Muscle of back (tissue), 11 donors: ENCODE measurements around the gene RPA1. TPM values are rescaled to one million over a fixed set of nuclear protein-coding genes. Genes with fewer than 3 reads are reported as not detected.
A peak's percentile ranks its signal among the peaks of the same experiment; 100 is the strongest.
"Not testable (repeated sequence)": the region's sequence is repeated elsewhere in the genome, so short reads cannot be mapped to it uniquely, and the experiment has no call there.

Experiments used
- DNase-seq, 3 donors: peaks; one replicate each; pipeline versions ENCODE4 v3.0.0 to v3.0.0-alpha.2; 2013
- polyA plus RNA-seq, 10 donors: library from polyadenylated mRNA; unstranded; fragments of 120-200 nt; gene quantifications; one replicate each; pipeline ENCODE4 v1.2.1, GENCODE V29; 2013; ENCODE audit not compliant: insufficient read length in 10 of 10

The RPA1 gene
- polyA plus RNA-seq, 10 donors, result 45.1 to 68.1 (median 53.8) TPM

DNA sequence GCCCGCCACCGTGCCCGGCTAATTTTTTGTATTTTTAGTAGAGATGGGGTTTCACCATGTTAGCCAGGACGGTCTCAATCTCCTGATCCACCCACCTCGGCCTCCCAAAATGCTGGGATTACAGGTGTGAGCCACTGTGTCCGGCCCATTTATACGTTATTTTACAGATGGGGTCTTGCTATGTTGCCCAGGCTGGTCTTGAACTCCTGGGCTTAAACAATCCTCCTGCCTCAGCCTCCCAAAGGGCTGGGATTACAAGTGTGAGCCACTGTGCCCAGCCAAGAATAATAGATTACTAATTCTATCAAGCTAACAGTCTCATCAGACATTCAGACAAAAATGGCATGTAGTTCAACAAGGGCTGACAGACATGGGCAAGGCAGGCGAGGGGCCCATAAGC is 20.0 kb upstream of the RPA1 start:
- DNase-seq, result not testable (repeated sequence)

DNA sequence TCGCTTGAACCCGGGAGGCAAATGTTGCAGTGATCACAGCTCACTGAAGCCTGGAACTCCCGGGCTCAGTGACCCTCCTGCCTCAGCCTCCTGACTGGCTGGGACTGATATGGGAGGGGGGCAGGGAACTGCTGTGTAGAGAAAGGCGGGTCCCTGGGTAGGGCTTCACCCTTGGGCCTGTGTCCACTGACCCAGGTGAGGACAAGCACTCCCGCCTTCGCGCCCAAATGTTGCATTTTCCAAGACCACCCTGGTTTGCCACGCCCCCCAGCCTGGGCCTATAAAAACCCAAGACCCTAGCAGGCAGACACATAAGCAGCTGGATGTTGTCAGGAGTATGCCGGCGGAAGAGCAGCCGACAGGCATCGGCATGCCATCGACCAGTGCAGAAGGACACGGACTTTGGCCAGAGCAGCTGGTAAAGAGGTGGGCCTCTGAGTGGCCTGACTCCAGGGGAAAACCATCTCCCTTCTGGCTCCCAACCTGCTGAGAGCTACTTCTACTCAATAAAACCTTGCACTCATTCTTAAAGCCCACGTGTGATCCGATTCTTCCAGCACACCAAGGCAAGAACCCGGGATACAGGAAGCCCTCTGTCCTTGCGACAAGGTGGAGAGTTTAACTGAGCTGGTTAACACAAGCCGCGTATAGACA is 19.2 kb upstream of the RPA1 start:
- no peak for DNase-seq

DNA sequence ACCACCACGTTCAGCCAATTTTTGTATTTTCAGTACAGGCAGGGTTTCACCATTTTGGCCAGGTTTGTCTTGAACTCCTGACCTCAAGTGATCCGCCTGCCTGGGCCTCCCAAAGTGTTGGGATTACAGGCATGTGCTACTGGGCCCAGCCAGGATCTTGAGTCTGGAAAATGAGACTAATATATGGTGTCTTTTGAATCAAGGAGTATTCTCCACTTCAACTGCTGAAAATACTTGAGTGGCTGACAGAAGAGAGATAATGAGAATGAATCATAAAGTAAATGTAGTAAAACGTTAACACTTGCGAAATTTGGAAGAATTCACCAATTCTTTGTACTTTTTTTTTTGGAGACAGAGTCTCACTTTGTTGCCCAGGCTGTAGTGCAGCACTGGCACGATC is 16.7 kb upstream of the RPA1 start:
- no peak for DNase-seq

DNA sequence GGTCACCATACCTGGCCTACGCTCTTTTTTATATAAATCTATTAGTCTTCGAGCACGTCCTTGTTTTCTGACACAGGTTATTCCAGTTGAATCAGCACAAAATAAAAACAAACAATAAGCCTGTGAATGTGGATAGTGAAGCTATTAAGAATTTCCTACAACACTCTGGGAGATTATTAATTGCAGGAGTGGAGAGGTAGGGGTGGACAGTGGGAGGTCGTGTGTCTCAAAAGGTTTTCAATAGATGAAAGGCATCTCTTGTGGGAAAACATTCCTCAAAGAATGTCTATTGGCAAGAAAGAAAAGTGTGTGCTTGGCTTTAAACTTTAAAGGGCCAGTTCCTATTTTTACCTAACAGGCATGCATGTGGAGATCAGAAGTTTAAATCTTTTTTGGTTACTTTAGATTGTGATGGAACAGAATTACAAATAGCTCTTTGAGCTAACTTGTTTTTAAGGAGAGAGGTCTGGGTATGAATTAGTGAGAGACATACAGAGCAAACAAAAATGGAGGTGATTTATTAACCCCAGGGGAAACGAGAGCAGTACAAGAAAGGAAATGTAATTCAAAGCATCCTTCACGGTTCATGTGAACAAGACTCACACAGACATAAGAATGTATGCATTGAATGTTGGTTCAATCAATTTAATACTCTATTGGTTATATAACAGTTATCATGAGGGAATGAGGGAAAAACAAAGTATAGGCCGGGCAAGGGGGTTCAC is 9.1 kb upstream of the RPA1 start:
- DNase-seq, result no peak

DNA sequence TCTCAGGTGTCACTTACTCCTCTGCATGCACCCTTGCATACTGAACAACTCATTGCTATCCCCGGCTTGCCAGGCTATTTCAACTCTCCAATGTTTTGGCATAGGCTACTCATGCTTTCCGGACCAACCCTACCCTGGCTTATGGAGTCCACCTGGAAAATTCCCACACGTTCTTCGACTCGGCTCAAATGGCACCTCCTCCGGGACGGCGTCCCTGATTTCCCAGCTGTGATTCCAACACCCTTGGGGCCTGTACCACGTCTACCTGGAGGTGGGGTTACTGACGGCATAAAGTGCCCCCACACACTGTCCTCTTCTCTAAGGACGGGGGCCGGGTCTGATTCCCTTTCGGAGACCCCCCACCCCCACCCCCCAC is 601 bp upstream of the RPA1 start:
- no peak for DNase-seq

DNA sequence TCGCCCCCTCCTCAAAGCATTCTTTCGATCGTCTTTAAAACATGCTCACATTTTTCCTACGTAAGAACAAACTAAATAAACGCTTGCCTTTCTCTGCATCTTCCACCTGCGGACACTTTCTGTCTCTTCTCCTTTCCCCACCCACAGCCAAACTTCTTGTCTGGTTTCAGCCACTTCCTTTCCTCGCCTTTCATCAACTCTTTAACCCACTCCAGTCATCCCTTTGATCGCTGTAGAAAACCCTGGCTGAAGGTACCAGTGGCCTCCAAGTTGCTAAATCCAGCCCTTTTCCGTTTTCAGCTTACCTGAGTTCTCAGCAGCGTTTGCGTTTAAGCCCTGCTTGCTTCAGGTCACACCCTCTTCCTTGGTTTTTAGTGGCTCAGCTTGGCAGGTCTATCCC is 483 bp downstream of the RPA1 start:
- DNase-seq, result no peak

DNA sequence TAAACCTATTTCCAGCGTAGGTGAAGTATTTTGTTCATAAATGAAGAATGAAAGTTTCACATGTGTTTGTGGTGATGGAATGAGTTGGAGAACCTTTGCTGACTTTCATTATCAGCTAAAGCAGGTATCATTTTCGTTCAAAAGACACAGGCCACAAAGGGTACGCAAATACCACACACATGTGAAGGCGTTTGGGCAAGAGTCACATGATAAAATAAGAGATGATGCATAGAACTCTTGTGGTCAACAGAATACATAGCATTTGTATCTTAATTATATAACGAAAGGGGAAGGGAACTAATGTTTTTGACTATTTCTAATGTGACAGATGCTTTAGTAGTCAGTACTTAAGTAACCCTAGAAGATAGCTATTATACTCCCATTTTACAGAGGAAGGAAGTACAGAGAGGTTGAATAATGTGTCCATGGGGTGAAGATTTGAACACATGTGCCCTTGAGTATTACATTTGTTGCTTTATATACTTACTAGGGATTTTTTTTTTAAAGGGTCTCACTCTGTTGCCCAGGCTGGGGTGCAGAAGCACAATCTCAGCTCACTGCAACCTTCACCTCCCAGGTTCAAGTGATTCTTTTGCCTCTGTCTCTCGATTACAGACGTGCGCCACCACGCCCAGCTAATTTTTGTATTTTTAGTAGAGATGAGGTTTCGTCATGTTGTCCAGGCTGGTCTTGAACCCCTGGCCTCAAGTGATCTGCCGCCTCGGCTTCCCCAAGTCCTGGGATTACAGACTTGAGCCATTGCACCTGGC is 4.8 kb downstream of the RPA1 start:
- no peak for DNase-seq

DNA sequence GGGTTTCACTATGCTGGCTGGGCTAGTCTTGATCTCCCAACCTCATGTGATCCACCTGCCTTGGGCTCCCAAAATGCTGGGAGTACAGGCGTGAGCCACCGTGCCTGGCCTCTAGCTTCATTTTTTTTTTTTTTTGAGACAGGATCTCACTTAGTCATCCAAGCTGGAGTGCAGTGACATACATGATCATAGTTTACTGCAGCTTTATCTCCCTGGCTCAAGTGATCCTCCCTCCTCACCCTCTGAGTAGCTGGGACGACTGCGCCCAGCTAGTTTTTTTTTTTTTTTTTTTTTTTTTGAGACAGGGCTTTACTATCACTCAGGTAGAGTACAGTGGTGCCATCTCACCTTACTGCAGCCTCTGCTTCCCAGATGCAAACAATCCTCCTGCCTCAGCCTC is 9.7 kb downstream of the RPA1 start:
- DNase-seq, result no peak

DNA sequence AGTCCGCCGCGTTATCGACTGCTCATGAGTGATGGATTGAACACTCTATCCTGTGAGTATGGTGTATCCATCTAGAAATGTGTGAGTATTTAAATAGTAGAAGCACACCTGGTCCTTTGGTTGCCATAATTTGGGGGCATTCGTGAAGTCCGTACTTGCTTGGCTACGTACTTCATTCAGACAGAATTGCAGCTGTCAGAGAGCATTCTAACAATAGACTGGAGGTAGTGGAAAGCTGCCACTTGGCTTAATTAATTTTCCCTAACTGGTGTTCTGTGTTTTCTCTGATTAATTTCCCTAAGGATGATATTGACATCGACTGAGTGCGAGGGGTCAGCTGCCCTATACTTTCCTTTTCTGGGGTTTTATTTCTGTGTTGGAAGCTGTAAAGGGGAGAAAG is 14.1 kb downstream of the RPA1 start:
- DNase-seq, result no peak

DNA sequence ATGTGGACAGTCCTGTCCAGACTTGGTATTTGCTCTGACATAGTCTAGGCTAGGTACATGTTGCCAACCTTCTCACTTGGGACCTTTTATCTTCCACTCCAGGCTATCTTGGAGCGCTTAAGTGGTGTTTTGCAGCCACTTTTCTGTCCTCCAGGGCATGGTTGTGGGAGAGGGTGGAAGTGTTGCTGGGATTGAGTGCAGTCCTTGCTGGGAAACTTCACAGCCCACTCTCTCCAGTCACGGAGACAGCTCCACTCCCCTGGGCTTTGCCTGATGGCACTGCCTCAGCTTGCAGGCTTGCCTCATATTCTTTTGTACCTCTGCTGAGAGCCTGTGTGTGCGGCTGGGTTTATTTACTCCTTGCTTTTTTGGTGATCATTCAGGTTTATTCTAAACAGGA is 17.4 kb downstream of the RPA1 start:
- no peak for DNase-seq

DNA sequence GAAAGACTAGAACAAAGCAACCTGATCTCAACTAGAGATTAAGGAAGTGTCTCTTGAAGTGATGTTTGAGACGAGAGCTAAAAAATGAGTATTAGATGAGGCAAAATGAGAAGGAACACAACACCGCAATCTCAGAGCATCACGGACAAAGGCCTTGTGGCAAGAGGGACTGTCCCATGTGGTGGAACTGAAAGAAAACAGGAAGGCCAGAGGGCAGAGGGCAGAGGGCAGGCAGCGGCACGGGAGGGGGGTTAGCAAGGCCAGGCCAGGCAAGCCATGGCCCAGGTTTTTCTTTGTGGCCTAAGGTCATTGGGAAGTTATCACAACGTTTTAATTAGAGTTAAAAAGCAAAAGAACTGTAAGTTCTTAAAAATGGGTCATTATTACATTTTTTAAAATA is 22.5 kb downstream of the RPA1 start:
- no peak for DNase-seq

DNA sequence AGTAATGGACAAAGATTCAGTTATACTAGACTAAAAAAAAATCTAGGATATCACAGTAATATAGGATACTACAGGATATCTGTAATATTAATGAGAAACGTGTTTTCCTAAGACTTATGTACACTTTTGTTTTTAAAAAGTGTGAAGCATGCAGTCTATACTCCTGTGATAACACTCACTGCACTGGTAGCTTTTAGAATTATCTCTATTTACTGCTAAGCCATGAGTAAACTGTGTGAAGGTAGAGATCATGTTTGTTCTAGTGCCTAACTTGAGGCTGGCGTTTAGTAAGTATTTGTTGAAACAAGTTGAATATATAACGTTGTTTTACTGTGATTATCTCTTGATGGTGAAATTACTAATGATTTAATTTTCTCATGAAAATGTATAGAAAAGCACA is 23.9 kb downstream of the RPA1 start:
- DNase-seq, result no peak

DNA sequence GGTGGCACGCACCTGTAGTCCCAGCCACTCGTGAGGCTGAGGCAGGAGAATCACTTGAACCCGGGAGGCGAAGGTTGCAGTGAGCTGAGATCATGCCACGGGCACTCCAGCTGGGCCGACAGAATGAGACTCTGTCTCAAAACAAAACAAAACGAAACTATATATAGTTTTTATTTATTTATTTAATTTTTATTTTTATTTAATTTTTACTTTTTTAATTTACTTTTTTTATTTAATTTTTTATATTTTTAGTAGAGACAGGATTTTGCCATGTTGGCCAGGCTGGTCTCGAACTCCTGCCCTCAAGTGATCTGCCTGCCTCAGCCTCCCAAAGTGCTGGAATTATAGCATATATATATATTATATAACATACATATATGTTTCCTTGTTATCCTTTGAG is 26.7 kb downstream of the RPA1 start:
- DNase-seq, result not testable (repeated sequence)

DNA sequence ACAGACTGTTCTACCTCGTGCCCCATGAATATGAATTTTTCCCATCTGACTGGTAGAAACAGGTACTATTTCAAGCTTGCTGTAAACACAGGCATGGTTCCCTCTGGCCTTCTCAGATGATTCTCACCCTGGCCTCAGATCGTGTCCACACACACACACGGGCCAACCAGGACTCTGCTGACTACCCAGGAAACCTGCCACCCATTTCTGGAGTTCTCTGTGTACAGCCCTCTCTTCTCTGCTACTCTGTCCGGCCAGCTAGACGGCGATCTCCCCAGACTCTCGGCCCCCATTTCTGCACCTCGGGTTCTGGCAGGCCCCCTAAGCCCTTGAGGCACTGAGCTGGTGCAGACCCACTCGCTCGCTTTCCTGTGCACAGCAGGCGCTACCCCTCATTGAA is 31.2 kb downstream of the RPA1 start:
- DNase-seq, result no peak

DNA sequence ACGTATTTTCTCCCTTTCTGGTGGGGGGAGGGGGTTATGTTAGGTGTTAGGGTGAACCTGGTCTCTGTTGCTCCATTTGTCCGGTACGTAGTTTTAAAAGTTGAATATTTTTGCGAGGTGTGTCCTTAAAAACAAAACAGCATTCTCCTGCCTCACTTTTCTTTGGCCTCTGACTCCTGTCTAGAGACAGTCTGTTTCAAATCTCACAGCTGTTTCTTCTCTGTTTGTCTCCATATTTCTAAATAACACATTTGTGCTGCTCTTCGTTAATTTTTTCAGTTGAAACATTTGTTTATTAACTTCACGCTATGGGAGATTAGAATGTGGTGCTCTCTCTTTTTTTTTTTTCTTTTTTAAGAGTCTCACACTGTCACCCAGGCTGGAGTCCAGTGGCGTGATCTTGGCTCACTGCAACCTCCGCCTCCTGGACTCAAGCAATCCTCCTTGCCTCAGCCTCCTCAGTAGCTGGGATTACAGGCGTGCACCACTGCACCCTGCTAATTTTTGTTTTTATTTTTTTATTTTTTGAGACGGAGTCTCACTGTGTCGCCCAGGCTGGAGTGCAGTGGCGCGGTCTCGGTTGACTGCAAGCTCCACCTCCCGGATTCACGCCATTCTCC is 31.7 kb downstream of the RPA1 start:
- no peak for DNase-seq

DNA sequence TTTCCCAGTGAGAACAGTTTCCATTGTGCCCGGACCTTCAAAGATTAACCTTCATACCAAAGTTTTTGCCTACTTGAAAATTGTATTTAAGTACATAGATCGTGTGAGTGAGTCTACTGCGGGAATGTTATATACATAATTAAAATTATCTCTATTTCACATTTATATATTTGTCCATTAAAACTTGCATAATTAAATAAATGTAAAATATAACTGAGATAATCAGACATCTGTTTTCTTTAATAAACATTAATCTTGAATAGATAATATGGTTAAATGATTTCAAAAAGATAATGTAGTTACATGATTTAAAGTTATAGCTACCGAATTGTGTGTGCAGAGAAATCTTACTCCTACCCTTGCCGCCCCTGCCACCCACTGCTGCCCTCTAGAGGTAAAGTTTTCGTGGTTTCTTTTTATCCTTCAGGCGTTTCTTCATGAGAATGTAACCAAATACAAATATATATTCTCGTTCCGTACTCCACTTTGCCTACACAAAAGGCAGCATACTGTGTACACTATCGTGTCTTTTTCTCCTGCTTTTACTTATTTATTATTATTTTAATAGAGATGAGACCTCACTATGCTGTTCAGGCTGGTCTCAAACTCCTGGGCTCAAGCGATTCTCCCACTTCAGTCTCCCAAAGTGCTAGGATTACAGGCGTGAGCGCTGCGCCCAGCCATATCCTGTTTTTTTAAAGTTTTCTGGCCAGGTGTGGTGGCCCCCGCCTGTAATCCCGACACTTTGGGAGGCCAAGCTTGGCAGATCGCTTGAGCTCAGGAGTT is 35.6 kb downstream of the RPA1 start:
- peak; percentile 7 to 23 (median 8) for DNase-seq

DNA sequence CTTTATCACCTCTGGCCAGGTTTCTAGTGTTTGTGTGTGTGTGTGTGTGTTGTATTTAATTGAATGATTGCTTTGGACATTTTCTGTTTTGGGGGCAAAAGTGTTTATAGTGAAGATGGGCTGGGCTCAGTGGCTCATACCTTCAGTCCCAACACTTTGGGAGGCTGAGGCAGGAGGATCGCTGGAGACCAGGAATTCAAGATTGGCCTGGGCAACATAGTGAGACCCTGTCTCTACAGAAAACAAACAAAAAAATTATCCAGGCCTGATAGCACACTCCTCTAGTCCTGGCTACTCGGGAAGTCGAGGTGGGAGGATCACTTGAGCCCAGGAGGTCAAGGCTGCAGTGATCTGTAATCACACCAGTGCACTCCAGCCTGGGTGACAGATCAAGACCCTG is 37.5 kb downstream of the RPA1 start:
- DNase-seq, result no peak

DNA sequence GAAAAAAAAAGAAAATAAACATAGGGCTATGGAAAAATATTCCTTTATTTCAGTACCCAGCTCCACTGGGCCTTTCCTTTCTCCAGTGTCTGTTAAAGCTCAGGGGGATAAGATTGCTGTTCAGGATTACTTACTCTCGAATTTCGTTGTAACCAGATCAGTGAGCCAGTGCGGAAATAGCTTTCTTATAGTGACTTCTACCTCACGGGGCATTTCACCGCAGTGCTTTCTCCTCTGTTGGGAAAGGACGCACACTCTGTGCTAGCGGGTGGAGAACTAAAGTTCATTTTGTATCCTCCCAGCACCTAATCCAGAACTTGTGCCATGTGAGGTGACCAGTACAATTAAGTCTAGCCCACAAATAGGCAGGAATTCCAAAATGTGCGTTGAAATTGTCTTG is 38.3 kb downstream of the RPA1 start:
- DNase-seq, result no peak

DNA sequence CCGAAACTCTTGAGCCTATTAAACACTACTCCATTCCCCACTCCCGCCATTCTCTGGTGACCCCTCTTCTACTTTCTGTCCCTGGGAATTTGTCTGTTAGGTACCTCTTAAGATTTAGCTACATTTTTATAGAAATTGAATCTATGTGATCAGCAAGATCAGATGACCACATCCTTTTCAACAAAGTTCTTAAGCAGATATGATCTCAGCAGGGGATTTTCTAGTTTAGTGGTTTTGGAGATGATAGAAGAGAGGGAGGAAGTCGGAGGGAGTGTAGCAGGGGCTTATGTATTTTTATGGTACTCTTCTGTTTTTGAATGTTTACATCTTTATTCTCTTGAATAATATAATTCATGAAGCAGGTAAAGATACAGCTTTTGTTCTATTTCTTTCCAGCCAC is 40.8 kb downstream of the RPA1 start:
- DNase-seq, result no peak

DNA sequence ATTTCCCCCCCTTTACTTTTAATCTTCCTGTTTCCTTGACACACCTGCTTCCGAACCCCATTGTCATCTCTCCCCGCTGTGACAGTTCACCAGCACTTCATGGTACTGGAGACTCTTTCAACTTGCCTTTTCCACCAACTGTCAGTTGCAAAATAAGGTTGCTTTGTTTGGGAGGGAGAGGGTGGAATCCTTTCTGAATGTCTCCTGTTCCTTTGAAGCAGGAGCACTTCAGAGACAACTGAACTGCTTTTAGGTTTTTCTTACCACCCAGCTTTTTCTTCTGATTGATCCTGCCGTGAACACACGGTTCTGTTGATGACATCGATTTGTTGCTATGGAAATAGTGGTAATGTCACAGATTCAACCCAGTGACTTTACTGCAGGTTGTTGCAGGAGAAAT is 42.0 kb downstream of the RPA1 start:
- no peak for DNase-seq

DNA sequence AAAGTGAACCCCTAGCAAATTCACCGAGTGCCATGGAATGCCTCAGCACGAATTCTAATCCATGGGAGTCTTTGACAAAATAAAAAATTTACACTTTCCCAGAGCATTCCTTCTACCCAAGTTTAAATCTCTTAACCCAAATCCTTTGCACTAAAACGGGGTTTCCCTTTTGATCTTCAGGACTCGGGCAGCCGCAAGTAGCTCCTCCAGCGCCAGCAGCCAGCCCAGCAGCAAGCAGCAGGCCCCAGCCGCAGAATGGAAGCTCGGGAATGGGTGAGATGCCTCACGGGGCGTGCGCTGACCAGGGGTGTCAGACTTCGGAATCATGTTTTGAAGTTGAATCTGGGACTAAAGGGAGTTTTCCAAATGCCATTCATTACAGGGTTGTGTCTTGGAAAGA is 42.4 kb downstream of the RPA1 start:
- no peak for DNase-seq

DNA sequence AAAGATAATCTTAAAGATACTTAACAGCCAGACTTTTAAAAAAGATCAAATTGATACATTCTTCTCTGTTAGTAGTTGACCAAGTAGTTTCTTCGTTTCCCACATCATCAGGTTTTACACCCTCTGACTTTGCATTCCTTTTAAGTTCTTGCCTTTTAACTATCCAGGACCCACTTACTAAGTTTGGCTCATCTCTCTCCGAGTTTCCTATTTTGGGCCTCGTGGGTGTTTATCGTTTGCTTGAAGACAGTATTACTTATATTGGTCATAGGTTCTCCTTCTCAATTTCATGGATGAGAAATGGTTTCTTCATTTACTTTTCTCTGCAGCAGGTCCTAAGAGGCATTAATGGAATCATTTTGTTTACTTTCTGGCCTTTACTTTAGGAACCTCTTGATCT is 43.2 kb downstream of the RPA1 start:
- no peak for DNase-seq
